DND-41 (cell line): ENCODE data around the gene RSBN1.

ENCODE experiments used
- CTCF ChIP-seq: IDR thresholded peaks from 2 replicates; pipeline ENCODE4 v1.5.1; 2012; ENCODE audit warnings: borderline replicate concordance, low read length, moderate library complexity, mild to moderate bottlenecking; ENCODE audit not compliant: poor library complexity, severe bottlenecking; ENCODE audit errors: extremely low read depth
- EZH2 ChIP-seq: IDR thresholded peaks from 3 replicates; pipeline ENCODE4 v1.6.1; 2012; ENCODE audit warnings: borderline replicate concordance, low read depth, mild to moderate bottlenecking, moderate library complexity, low read length, inconsistent platforms; ENCODE audit not compliant: severe bottlenecking

GRCh38 chr1:113768916-113769600, 43.2 kb downstream of the RSBN1 start:
- TF ChIP-seq CTCF (no peak), EZH2 (no peak)
